Lower lobe of right lung (tissue), 2 donors: Measurements from ENCODE around the gene ATXN1. TPM values are rescaled to one million over a fixed set of nuclear protein-coding genes. Genes with fewer than 3 reads are reported as not detected.

Experiments used
- ATAC-seq, 2 donors: fragments of 200-7000 bp; cut with Tn5 transposase; one replicate each; pipeline ENCODE4 v1.9.1; 2020 to 2022; ENCODE audit warnings: mild to moderate bottlenecking in 2 of 2, moderate library complexity in 2 of 2
- DNase-seq: peaks from one replicate; pipeline ENCODE4 v3.0.0-alpha.2; 2020
- H3K27ac ChIP-seq: fragments of 200-600 bp; one replicate; pipeline ENCODE4 v1.8.0; 2022
- H3K27me3 ChIP-seq: fragments of 200-600 bp; one replicate; pipeline ENCODE4 v1.8.0; 2022; ENCODE audit warnings: low read depth
- H3K36me3 ChIP-seq: fragments of 200-600 bp; one replicate; pipeline ENCODE4 v1.8.0; 2022; ENCODE audit warnings: mild to moderate bottlenecking
- H3K4me1 ChIP-seq: fragments of 200-600 bp; one replicate; pipeline ENCODE4 v1.8.0; 2022
- H3K4me3 ChIP-seq: fragments of 200-600 bp; one replicate; pipeline ENCODE4 v1.8.0; 2022; ENCODE audit warnings: mild to moderate bottlenecking
- H3K9me3 ChIP-seq: fragments of 200-600 bp; one replicate; pipeline ENCODE4 v1.8.0; 2022
- CTCF ChIP-seq: fragments of 200-600 bp; IDR thresholded peaks from one replicate; pipeline ENCODE4 v1.8.0; 2022; ENCODE audit warnings: antibody characterized with exemption, mild to moderate bottlenecking
- intact Hi-C: fragments of 100-400 bp; cut with DNase I; formaldehyde crosslinking; loops from one replicate; pipeline ENCODE4 v1.11.0; 2022
- total RNA-seq: library from RNA; stranded (reverse); fragmentation: NEBNext Ultra II Directional; extraction: Animal tissue kit (Norgen Biotek cat#: 25700); gene quantifications from one replicate; pipeline ENCODE4 v1.2.1, GENCODE V29; 2021
- donor health status: DM: no; HTN: yes; CAD: no; lungs with severe emphysema.

ATXN1 gene
- total RNA-seq, 1 donor from 2014 or later, result 75.9 TPM

GRCh38 chr6:16256781-16257180 lies 504.5 kb downstream of the ATXN1 start:
- no peak for TF ChIP-seq CTCF
- no peak for ATAC-seq

GRCh38 chr6:16254535-16254934 lies 506.7 kb downstream of the ATXN1 start:
- Histone ChIP-seq H3K9me3 (no peaks in the 10 kb centered on the region), H3K36me3 (peaks cover 12% of the 10 kb centered on the region), H3K27me3 (no peaks in the 10 kb centered on the region), H3K27ac (no peak overlapping the region), H3K4me3 (no peak overlapping the region), H3K4me1 (no peaks in the 10 kb centered on the region)
- intact Hi-C loops, result no loop called here
- no peak for ATAC-seq
- TF ChIP-seq CTCF, result no peak
- no peak for DNase-seq

More at GRCh38 chr6:16256781-16257180, 504.5 kb downstream of the ATXN1 start:
- Histone ChIP-seq H3K27me3 (no peaks in the 10 kb centered on the region), H3K36me3 (no peaks in the 10 kb centered on the region), H3K27ac (no peak overlapping the region), H3K4me3 (no peak overlapping the region), H3K4me1 (no peaks in the 10 kb centered on the region), H3K9me3 (no peaks in the 10 kb centered on the region)
- DNase-seq, result no peak
- intact Hi-C loops, result no loop called here

- Histone ChIP-seq H3K4me1 (no peaks in the 10 kb centered on the region), H3K9me3 (no peaks in the 10 kb centered on the region), H3K36me3 (peaks cover 12% of the 10 kb centered on the region), H3K27ac (no peak overlapping the region), H3K4me3 (no peak overlapping the region), H3K27me3 (no peaks in the 10 kb centered on the region)
- intact Hi-C loops, result no loop called here
- DNase-seq, result no peak
- ATAC-seq, result no peak
- no peak for TF ChIP-seq CTCF
Observed at GRCh38 chr6:16253399-16254144, 507.7 kb downstream of the ATXN1 start.

- H3K27me3 ChIP-seq, result no peaks in the 10 kb centered on the region
- no peaks in the 10 kb centered on the region for H3K9me3 ChIP-seq
- no peak for TF ChIP-seq CTCF
- no peak overlapping the region for H3K27ac ChIP-seq
- H3K4me1 ChIP-seq, result no peaks in the 10 kb centered on the region
- intact Hi-C loops, result no loop called here
- ATAC-seq (no peak), DNase-seq (no peak)
- H3K36me3 ChIP-seq, result peaks cover 12% of the 10 kb centered on the region
- H3K4me3 ChIP-seq, result no peak overlapping the region
Observed at GRCh38 chr6:16252686-16253299, 508.5 kb downstream of the ATXN1 start.

- no peaks in the 10 kb centered on the region for H3K9me3 ChIP-seq
- H3K27me3 ChIP-seq, result no peaks in the 10 kb centered on the region
- H3K36me3 ChIP-seq, result peaks cover 21% of the 10 kb centered on the region
- no peaks in the 10 kb centered on the region for H3K4me1 ChIP-seq
- H3K4me3 ChIP-seq, result no peak overlapping the region
- intact Hi-C loops, result no loop called here
- H3K27ac ChIP-seq, result no peak overlapping the region
- no peak for DNase-seq
- no peak for TF ChIP-seq CTCF
- ATAC-seq, result no peak
Observed at GRCh38 chr6:16251706-16252105, 509.6 kb downstream of the ATXN1 start.
